UCSD-AML1 (cell line): Measurements from ENCODE around the gene ZBTB9.
A peak's percentile ranks its signal among the peaks of the same experiment; 100 is the strongest.

ENCODE experiments used
- DNase-seq: peaks from one replicate; lab custom pipeline; 2025; ENCODE audit not compliant: unreplicated experiment; lab: John Stamatoyannopoulos, UW

Gene ZBTB9

DNA sequence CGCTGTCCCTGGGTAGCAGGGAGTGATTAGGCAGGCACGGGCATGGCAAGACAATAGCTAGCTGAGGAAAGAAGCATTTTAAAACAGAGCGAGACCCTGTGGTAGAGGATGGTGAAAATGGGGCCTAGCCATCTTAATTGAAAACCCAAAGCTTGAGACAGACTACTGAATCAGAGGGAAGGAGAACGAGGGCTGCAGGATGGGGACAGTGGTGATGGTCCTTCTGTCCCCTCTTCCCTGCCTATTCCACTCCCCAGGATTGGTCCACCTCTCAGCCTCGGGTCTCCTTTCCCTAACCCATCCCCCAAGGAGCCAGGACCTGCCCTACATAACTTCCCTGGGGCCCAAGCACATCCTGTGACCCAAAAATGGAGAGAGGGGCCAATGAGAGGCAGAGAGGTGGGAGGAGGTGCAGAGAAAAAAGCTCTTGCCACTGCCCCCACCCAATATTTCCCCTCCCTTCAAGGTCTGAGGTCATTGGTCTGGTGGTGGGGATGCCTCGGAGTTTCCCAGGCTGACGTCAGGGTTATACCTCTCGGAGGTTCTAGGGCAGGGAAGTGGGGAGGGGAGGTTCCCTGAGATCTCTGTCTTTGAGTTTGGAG lies 35.6 kb upstream of the ZBTB9 start:
- DNase-seq: no peak

DNA sequence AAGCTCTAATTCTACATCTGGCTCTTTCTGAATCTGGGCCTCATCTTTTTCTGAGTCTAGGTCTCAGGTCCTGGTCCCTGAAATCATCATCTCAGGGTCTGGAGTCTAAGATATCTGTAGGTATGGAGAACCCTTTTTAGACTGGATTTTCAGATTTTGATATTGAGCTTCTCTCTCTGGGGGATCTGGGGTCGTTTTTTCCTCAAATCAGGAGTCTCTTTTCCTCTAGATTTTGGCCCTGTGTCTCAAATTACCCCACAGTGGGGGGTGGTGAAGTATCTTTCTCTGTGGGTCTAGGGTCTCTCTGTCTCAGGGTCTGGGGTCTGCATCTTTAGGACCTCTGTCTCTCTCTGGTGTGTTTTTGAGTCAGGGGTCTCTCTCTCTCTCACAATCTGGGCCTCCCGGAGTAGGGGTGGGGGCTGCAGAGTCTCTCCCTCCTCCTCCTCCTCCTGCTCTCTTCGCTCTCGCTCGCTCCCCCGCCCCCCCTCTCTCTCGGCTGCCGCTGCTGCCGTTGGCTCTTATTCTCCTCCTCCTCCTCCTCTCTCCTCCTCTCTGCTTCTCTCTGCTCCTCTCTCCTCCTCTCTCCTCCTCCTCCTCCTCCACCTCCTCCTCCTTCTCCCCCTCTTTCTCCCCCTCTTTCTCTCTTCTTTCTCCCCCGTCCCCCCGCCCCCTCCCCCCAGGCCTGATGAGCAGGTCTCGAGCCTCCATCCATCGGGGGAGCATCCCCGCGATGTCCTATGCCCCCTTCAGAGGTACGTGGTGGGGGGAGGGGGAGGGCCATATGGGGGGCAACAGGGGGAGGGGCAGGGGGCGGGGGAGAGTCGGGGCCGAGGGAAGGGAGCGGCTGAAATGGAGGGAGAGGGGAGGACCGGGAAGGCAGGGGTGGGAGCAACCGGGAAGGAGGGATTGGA lies 34.5 kb upstream of the ZBTB9 start, which contains the start of gene SYNGAP1:
SYNGAP1 (plus strand) TSS at position 486 of the 911 bp plus-strand sequence; CDS start at position 686, 200 bp downstream.
- DNase-seq: no peak

GRCh38 chr6:33420491-33421343 lies 33.7 kb upstream of the ZBTB9 start:
- no peak for DNase-seq

- no peak for DNase-seq
Measured at GRCh38 chr6:33421344-33421643, 33.1 kb upstream of the ZBTB9 start.

- no peak for DNase-seq
Measured at GRCh38 chr6:33423777-33424176, 30.6 kb upstream of the ZBTB9 start.

- no peak for DNase-seq
Measured at GRCh38 chr6:33424855-33425667, 29.3 kb upstream of the ZBTB9 start.

DNA sequence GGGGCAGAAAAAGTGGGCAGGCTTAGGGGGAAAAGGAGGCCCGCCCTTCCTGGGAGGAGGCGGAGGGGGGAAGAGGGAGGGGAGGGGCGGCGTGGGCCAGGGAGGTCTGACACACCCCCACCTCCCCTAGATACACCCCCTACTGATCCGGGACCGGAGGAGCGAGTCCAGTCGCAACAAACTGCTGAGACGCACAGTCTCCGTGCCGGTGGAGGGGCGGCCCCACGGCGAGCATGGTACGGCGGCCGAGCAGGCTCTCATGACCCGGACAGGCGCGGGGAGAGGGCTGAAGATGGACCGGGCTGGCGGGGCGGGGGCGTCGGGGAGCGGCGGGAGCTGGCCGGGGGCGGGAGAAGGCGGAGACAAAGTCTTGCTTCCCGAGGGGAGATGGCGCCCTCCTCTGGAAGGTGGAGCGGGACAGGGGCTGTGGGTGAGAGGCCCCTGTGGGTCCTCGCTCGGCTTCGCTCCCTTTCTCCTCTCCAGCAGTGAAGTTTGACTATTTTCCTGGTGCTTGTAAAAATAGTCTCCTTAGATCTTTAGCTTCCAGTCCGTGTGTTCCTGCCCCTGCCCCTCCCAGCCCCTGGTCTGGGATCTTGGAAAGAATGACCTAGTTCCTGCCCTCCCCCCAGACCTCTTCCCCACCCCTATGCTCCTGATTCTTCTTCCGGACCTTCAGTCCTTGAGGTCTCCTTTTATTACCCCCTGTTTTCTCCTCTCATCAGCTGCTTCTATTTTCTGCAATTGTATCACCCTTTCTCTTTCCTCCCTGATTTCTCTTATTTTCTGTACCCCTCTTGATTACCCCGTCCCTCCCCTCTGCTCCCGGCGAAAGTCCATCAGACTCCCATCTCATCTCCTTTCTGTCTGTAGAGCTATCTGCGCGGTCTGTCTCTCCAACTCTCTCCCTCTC lies 28.5 kb upstream of the ZBTB9 start:
- DNase-seq: peak; percentile 93

GRCh38 chr6:33426590-33427511 lies 27.5 kb upstream of the ZBTB9 start:
- no peak for DNase-seq

DNA sequence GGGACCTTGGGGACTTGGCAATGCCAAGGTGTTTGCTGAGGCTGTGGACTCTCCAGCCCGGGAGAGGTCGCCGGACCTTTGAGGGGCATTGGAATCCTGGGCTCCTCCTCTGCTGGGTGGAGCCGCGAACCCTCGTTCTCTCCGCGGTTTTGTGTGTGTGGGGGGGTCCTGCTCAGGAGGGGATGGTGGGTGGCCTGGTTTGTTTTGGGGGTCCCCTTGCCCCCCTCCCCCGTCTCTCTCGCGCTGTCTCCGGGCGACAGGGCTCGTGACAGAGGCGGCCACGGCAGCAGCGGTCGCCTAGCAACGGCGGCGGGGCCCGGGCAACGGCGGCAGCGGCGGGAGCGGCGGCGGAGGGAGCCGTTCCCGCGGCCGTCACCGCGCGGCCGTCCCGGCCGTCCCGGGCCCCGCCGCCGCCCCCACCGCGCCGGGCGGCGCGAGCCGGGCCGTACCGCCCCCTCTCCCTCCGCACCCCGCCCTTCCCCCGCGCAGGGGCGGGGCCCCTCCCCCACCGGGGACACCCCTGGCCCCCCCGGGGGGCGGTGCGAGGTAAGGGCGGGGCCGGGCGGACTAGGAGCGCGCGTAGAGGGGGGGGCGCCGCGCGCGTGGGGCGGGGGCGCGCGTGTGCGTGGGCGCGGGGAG lies 26.7 kb upstream of the ZBTB9 start:
- DNase-seq: peak; percentile 57

DNA sequence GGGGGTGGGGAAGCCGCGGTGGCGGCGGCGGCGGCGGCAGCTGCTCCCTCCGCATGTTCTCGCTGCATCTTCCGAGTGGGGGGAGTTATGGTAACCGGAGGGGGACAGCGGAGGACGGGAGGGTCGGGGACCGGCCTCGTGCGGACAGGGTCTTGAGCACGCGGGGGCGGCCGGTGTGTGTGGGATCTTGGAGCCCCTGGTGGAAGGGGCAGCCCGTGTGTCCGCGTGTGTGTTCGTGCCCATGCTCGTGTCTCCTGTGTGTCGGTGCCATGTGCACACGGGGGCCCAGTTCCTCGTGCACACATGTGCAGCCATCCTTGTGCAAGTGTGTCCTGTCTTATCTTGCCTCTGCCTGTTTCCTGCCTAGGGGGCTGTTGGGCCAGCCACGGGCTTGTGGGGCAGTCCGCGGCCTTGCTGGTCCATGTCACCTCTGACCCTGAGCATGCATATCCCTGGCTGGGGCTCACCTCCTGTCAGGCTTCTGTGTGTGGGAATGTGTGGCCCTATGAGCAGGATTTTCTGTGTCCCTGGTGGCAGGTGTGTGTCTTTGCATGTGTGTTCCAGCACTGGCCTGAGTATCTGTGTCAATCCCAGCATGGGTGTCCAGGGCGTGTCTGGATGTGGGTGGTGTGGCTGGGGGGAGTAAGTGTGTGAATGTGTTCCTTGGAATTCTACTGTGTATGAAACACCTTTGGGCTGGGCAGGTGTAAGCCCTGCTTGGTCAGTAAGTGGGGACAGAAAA lies 26.0 kb upstream of the ZBTB9 start:
- DNase-seq: peak; percentile 60

GRCh38 chr6:33428966-33429749 lies 25.2 kb upstream of the ZBTB9 start:
- DNase-seq: no peak

GRCh38 chr6:33429750-33430052 lies 24.7 kb upstream of the ZBTB9 start:
- DNase-seq: no peak

GRCh38 chr6:33430334-33430733 lies 24.0 kb upstream of the ZBTB9 start:
- DNase-seq: no peak

- DNase-seq: peak; percentile 85
Measured at GRCh38 chr6:33430991-33431879, 23.1 kb upstream of the ZBTB9 start.

DNA sequence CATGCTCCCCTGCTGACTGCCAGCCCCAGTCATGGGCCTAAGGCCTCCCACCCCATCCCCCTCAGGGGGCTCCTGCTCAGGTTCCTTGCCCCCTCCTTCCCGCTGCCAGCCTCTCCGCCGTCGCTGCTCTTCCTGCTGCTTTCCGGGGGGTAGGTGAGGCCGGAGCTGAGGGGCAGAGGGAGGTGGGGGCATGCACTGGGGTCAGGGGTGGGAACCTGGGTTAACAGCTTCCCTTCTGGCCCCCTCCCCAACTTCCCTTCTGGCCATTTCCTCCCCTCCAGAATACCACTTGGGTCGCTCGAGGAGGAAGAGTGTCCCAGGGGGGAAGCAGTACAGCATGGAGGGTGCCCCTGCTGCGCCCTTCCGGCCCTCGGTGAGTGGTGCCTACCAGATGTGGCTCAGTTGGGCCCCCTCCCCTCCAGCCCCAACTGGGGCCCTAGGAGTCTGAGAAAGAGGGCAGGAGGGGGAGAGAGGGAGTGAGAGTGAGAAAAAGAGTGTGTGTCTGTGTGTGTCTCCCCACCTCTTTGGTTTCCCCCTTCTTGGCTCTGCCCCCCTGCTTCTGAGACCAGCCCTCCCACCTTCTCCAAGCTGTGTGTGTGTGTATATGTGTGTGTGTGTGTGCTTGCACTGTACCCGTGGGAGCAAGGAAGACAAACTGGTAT lies 22.4 kb upstream of the ZBTB9 start:
- peak; percentile 63 for DNase-seq
